Medulla oblongata (tissue), 1 donor: ENCODE results near the gene RXFP4.
A peak's percentile ranks its signal among the peaks of the same experiment; 100 is the strongest.
"Not testable (repeated sequence)": the region's sequence is repeated elsewhere in the genome, so short reads cannot be mapped to it uniquely, and the experiment has no call there.

Experiments used
- DNase-seq: peaks from one replicate; pipeline ENCODE4 v3.0.0-alpha.2; 2015; ENCODE audit errors: extremely low spot score

RXFP4 gene

DNA sequence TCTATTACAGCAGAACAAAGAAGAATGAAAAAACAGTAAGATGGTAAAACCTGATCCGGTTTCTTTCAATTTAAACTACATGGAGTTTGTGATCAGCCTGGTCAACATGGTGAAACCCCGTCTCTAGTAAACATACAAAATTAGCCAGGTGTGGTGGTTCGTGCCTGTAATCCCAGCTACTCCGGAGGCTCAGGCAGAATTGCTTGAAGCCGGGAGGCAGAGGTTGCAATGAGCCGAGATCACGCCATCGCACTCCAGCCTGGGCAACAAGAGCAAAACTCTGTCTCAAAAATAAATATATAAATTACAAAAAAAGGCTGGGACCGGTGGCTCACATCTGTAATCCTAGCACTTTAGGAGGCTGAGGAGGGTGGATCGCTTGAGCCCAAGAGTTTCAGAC is 10.7 kb upstream of the RXFP4 start:
- DNase-seq = not testable (repeated sequence)

- DNase-seq = no peak
Measured at GRCh38 chr1:155931332-155932038, 10.0 kb upstream of the RXFP4 start.

DNA sequence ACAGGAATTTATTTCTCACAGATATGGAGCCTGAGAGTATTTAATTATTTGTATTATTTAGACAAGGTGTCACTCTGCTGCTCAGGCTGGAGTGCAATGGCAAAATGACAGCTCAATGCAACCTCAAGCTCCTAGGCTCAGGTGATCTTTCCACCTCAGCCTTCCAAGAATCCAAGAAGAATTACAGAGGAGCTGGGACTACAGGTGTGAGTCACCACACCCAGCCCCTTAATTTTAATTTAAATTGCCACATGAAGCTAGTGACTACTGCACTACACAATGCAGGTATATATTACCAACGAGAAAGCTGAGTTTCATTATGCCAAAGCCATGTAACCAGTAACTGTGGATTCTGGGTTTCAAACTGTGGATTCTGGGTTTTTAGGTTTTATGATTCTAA is 9.4 kb upstream of the RXFP4 start:
- no peak for DNase-seq

DNA sequence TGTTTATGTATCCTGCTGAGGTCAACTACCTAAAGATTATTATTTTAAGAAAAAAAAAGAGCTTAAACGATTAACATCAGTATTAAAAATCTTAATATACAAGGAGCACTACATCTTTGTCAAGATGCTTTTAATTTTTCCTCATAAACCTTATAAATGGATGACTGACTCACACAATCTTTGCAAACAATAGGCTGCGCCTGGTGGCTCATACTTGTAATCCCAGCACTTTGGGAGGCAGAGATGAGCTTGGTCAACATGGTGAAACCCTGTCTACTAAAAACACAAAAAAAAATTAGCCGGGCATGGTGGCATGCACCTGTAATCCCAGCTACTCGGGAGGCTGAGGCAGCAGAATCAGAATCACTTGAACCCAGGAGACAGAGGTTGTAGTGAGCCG is 9.0 kb upstream of the RXFP4 start:
- DNase-seq = no peak

- no peak for DNase-seq
Measured at GRCh38 chr1:155933591-155934096, 7.8 kb upstream of the RXFP4 start.

- peak; percentile 100 for DNase-seq
Measured at GRCh38 chr1:155934097-155934935, 7.1 kb upstream of the RXFP4 start, which contains the start of gene KHDC4. KHDC4 (minus strand) TSS chr1:155934413; CDS start chr1:155934373, 40 bp downstream.

DNA sequence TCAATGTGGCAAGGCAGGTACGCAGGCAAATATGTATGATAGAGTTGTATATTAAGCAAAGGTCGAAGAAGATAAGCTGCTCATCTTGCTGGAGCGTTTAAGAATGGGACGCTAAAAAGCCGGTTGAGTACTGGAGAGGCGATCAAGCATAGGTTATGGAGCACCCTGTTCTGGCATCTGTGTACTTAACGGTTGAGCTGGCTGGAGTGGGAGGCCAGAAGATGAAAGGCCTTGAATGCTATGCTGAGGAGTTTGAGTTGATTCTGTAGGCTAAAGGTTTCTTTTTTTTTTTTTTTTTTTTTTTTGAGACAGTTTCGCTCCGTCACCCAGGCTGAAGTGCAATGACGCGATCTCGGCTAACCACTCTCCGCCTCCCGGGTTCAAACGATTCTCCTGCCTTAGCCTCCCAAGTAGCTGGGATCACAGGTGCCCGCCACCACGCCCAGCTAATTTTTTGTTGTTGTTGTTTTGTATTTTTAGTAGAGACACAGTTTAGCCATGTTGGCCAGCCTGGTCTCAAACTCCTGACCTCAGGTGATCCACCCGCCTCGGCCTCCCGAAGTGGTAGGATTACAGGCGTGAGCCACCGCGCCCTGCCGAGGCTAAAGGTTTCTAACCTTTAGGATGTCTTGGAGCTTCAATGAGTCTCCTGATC is 6.4 kb upstream of the RXFP4 start:
- DNase-seq = peak; percentile 18

DNA sequence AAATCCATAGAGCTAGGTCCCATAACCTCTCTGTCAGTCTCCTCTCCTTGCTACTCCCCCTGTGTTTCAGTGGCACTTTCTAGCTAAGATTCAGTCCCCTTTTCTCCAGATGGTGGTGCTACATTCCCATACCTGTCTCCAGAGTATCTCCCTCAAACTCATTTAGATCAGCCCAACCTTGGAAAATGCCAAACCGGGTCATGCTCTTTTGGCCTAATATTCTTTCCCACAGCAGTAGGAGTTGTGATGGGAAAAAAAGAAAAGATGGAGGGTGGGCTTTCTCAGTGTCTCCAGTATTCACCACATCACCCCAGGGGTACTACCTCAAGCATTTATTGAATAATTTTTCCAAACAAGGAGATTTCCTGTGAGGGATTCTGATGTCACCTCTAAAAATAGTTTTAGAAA is 3.2 kb upstream of the RXFP4 start:
- DNase-seq = peak; percentile 88

DNA sequence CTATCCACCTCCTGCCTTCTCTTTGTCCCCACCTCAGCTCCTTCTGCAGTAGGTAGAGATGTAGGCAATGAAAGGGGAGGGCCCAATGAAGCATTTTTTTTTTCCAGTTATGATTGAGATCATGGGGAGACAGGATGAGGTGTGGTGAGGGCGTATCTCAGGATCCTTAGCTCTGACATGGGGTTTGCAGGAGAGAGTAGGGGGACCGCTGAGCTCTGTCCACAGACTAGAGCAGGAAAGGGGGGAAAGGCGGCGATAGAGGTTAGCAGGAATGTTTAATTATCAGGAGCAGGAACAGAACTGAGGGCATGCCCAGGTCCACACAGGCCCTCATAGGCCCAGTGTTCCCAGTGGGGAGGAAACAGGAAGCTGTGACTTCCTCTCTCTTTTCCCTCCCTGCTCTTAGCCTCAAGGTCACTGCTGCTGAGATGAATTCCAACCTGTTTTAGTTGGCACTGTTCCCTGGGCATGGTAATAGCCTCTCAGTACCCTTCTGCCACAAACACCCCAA is 901 bp upstream of the RXFP4 start:
- peak; percentile 35 for DNase-seq

DNA sequence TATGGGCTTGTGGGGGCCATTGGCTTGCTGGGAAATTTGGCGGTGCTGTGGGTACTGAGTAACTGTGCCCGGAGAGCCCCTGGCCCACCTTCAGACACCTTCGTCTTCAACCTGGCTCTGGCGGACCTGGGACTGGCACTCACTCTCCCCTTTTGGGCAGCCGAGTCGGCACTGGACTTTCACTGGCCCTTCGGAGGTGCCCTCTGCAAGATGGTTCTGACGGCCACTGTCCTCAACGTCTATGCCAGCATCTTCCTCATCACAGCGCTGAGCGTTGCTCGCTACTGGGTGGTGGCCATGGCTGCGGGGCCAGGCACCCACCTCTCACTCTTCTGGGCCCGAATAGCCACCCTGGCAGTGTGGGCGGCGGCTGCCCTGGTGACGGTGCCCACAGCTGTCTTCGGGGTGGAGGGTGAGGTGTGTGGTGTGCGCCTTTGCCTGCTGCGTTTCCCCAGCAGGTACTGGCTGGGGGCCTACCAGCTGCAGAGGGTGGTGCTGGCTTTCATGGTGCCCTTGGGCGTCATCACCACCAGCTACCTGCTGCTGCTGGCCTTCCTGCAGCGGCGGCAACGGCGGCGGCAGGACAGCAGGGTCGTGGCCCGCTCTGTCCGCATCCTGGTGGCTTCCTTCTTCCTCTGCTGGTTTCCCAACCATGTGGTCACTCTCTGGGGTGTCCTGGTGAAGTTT is 550 bp downstream of the RXFP4 start:
- DNase-seq = no peak

DNA sequence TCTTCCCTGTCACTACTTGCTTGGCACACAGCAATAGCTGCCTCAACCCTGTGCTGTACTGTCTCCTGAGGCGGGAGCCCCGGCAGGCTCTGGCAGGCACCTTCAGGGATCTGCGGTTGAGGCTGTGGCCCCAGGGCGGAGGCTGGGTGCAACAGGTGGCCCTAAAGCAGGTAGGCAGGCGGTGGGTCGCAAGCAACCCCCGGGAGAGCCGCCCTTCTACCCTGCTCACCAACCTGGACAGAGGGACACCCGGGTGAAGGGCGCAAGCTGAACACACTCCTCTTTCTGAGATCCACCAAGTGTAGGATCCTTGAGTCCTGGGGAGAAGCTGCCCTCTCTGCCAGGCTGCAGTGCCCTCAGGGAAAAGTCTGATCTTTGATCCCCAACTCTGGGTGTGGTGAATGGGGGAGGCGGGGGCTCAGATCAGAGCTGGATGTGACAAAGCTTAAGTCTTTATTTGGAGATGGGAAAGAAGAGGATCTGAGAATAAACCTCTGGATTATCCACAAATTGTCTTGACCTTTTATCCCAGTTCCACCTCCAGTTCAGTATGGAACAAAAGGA is 1.2 kb downstream of the RXFP4 start:
- no peak for DNase-seq

DNA sequence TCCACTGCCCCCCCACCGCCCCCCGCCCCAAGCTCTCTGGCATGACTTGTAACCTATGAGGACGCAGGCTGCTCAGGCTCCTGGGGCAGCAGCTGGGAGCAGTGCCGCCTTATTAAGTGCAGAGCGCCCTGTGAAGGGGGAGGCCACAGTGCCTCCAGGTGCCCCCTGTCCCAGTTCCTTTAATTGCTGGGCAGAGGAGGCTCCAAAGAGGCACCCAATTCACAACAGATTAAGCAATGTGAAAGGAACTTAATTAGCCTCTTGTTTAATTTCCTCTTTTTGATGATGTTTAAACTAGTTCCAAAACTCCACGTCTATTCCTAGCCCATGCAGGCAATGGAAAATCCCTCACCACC is 3.0 kb downstream of the RXFP4 start:
- no peak for DNase-seq

- no peak for DNase-seq
Measured at GRCh38 chr1:155946633-155947219, 5.3 kb downstream of the RXFP4 start.

DNA sequence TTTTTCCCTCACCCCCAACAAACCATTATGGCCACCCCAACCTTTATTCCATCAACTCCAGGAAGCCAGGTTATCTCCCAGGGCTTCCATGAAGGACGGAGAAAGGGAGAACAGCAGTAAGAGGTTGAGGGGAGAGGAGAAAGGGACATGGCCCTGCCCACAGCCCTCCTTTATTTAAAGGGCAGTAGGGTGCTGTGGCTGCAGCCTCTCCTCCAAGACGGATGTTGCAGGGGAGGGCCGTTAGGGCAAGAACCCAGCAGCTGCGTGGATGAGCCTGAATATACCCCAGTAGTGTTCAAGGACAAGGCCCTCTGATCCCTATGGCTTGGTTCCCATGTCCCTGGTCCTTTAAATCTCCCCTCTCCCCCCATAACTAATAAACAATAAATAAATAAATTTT is 5.9 kb downstream of the RXFP4 start:
- no peak for DNase-seq

GRCh38 chr1:155947741-155948140 is 6.3 kb downstream of the RXFP4 start:
- no peak for DNase-seq

DNA sequence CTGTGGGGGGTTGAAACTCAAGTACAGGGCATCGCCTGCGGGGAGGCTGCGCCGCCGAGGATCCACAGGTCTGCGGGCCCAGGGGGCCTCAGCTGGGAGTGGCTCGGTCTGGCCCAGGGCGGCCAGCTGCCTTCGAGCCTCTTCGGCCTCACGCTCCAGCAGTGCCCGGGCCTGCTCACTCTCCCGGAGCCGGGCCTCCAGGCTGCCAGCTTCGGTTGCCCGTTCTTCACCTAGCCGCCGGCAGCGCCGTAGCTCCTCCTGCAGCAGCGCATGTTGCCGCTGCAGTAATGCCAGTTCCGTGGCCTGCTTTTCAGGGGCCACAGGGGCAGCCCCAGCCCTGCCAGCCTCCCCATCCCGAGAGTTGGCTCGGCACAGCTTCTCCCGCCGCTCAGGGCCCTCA is 9.4 kb downstream of the RXFP4 start:
- DNase-seq = no peak

DNA sequence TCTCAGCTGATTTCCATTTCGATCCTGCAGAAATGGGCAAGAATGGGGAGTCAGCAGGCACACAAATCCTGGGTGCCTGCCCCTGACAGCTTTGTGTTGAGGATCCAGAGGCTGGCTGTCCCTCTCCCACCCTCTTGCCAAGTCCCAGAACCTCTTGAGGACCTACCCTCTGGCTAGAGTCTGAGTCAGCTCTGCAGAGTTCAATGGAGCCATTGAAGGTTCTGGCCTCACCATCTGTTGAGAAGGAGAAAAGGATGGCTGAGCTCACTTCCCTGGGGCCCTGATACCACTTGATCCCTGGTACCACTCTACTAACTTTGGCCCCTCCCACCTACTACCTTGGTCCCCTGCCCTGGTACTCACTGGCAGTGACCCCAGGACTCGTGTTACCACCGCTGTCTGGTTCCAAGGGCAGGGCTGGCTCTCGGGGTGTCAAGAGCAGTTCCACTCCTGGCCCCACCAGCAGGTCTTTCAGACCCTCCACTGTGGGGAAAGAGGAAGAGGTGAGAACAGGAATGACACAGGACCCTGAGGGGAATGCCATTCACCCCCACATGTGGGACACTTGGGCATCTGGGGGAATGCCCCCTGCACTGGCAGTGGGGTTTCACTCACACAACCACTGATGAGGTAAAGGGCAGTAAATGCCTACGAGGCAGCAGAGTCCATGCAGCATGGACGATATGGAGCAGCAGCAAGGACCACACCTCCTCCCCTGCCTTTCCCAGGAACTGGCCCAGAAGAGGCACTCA is 10.5 kb downstream of the RXFP4 start:
- DNase-seq = no peak

DNA sequence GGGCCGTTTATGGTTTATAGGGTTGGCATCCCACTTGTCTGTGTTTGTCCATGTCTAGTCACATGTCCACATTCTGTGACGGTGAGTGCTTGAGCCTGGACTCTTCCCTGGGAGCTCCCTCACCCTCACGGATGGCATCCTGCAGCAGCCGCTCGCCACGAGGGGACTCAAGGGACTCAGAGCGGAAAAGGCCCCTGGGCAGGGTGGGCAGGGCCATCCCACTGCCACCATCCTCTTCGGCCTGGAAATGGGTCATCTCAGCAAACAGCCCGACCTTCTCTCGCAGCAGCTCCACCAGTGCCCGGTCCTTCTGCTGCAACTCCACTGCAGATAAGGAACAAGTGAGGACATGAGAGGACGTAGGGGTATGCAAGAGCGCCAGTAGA is 11.1 kb downstream of the RXFP4 start:
- no peak for DNase-seq

DNA sequence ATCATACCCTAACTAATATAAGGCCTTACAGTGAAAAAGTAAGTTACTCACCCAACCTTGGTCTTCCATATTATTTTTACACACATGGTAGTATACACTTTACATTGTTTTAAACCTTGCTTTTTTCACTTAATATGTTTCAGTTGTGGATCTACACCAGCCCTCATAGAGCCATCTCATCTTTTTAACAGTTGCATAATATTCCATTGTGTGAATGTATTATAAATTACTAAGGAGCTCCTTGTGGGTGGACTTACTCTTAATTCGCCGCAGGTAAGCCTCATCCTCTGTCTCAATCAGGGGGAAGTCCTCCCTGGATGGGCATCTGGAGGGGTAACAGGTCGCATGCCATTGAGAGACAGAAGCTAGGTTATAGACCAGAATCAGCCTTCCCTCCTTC is 13.2 kb downstream of the RXFP4 start:
- DNase-seq = no peak

- DNase-seq = no peak
Measured at GRCh38 chr1:155957411-155957915, 16.0 kb downstream of the RXFP4 start.
